NT2/D1 (cell line): ENCODE measurements around the gene UBASH3B.

Experiments used
- YY1 ChIP-seq: IDR thresholded peaks from 2 replicates; pipeline ENCODE4 v1.6.1; 2011; ENCODE audit not compliant: insufficient read length, insufficient read depth
- ZNF274 ChIP-seq: IDR thresholded peaks from 2 replicates; pipeline ENCODE4 v1.6.1; 2011; ENCODE audit warnings: mild to moderate bottlenecking, low read depth, low read length

DNA sequence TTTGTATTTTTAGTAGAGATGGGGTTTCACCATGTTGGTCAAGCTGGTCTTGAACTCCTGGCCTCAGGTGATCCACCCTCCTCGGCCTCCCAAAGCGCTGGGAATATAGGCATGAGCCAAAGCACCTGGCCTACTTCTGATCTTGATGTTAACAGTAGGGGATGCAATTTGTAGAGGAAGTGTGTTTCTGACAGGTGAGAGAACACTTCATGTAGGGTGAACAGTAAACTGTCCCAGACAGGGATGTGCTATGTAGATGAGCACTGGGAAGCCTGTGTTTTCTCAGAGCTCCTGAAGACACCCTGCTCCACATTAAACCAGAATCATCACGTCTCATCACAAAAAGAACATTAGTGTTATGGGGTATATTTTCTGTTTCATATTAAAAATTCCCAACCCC lies 45.1 kb downstream of the UBASH3B start:
- TF ChIP-seq ZNF274: no peak
- no peak for TF ChIP-seq YY1
